Stimulated activated CD8-positive, alpha-beta memory T cell treated with anti-CD3 and anti-CD28 coated beads, Interleukin-15, amount 100 ng/mL, for 4 hours (primary cell): Measurements from ENCODE around the gene MYOD1.

Experiments
- DNase-seq, 2 donors: peaks; one replicate each; pipeline ENCODE4 v3.0.0-alpha.2; 2020; ENCODE audit warnings: low read depth in 2 of 2

Gene MYOD1

GRCh38 chr11:17719028-17719937 lies at the start of gene MYOD1:
Gene MYOD1, plus strand, starts transcription at chr11:17719571. Its CDS starts 212 bp downstream, at chr11:17719783.
- no peak for DNase-seq

GRCh38 chr11:17672469-17672868 lies 46.9 kb upstream of the MYOD1 start:
- DNase-seq, result no peak

GRCh38 chr11:17673951-17674350 lies 45.4 kb upstream of the MYOD1 start:
- no peak for DNase-seq

- no peak for DNase-seq
Observed at GRCh38 chr11:17682848-17683247, 36.5 kb upstream of the MYOD1 start.

GRCh38 chr11:17683377-17684161 lies 35.8 kb upstream of the MYOD1 start:
- no peak for DNase-seq

- no peak for DNase-seq
Observed at GRCh38 chr11:17684550-17684949, 34.8 kb upstream of the MYOD1 start.

- no peak for DNase-seq
Observed at GRCh38 chr11:17686231-17686980, 33.0 kb upstream of the MYOD1 start.

- DNase-seq, result no peak
Observed at GRCh38 chr11:17687946-17688670, 31.3 kb upstream of the MYOD1 start.

GRCh38 chr11:17691550-17691949 lies 27.8 kb upstream of the MYOD1 start:
- no peak for DNase-seq

GRCh38 chr11:17691976-17692375 lies 27.4 kb upstream of the MYOD1 start:
- DNase-seq, result no peak

GRCh38 chr11:17692931-17693330 lies 26.4 kb upstream of the MYOD1 start:
- no peak for DNase-seq

- no peak for DNase-seq
Observed at GRCh38 chr11:17693531-17693930, 25.8 kb upstream of the MYOD1 start.

GRCh38 chr11:17694494-17695110 lies 24.8 kb upstream of the MYOD1 start:
- no peak for DNase-seq

- DNase-seq, result no peak
Observed at GRCh38 chr11:17695454-17696441, 23.6 kb upstream of the MYOD1 start.

GRCh38 chr11:17696741-17697140 lies 22.6 kb upstream of the MYOD1 start:
- no peak for DNase-seq

GRCh38 chr11:17697175-17697949 lies 22.0 kb upstream of the MYOD1 start:
- DNase-seq, result no peak

GRCh38 chr11:17699147-17700114 lies 19.9 kb upstream of the MYOD1 start:
- DNase-seq, result no peak

GRCh38 chr11:17700991-17701390 lies 18.4 kb upstream of the MYOD1 start:
- DNase-seq, result no peak
